ENCODE results near the gene EPAS1. TPM values are rescaled to one million over a fixed set of nuclear protein-coding genes. Genes with fewer than 3 reads are reported as not detected.

The EPAS1 gene
- total RNA-seq, 1 experiment from 2014 or later: 127 TPM

DNA sequence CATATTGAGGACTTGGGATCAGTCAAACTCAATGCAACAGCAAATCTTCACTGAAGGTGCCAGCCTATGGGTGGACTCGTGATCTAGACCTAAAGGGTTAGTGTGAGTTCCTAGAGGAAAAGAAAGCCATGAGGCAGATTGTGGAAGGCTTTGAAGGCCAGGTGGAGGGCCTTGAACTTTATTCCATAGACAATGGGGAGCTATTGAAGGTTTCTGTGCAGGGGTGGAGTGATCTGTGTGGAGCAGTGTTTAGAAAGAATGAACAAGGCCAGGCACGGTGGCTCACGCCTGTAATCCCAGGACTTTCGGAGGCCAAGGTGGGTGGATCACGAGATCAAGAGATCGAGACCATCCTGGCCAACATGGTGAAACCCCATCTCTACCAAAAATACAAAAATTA lies 61.5 kb downstream of the EPAS1 start:
- H3K79me2 ChIP-seq (ENCODE audit: low read depth): 0 out of 2 replicates have a peak, but pooled peaks cover under 1% of the 10 kb centered on the region
- H3K27me3 ChIP-seq (ENCODE audit: insufficient read depth, low read depth): no peaks in the 10 kb centered on the region
- no TSS peak for BruUV-seq (replicated peaks)
- H3K36me3 ChIP-seq (ENCODE audit: low read depth): peaks cover 63% of the 10 kb centered on the region
- DNase-seq: no peak
- intact Hi-C loops (cut with micrococcal nuclease; ENCODE audit: unreplicated experiment): no loop called here
- ChIA-PET CTCF (no interaction called here), POLR2A (ENCODE audit: unreplicated experiment) (no interaction called here)
- H3K4me3 ChIP-seq: no peak overlapping the region
- no peak overlapping the region for H2AFZ ChIP-seq
- H3K9me3 ChIP-seq (ENCODE audit: insufficient read depth, low read depth): no peaks in the 10 kb centered on the region
- H4K20me1 ChIP-seq (ENCODE audit: insufficient read depth): no peaks in the 10 kb centered on the region
- 0 out of 2 replicates have a peak, but pooled peaks cover 5% of the 10 kb centered on the region for H3K4me1 ChIP-seq (replicated peaks; ENCODE audit: insufficient read depth)
- H3K9me2 ChIP-seq (ENCODE audit: insufficient read depth): no peaks in the 10 kb centered on the region
- TF ChIP-seq, protein P1, sequence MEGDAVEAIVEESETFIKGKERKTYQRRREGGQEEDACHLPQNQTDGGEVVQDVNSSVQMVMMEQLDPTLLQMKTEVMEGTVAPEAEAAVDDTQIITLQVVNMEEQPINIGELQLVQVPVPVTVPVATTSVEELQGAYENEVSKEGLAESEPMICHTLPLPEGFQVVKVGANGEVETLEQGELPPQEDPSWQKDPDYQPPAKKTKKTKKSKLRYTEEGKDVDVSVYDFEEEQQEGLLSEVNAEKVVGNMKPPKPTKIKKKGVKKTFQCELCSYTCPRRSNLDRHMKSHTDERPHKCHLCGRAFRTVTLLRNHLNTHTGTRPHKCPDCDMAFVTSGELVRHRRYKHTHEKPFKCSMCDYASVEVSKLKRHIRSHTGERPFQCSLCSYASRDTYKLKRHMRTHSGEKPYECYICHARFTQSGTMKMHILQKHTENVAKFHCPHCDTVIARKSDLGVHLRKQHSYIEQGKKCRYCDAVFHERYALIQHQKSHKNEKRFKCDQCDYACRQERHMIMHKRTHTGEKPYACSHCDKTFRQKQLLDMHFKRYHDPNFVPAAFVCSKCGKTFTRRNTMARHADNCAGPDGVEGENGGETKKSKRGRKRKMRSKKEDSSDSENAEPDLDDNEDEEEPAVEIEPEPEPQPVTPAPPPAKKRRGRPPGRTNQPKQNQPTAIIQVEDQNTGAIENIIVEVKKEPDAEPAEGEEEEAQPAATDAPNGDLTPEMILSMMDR (conservative IDR thresholded peaks at IDR 0.05): no peak
- TF ChIP-seq EZH2 (IDR thresholded peaks at IDR 0.05; ENCODE audit: low read depth): no peak
- peaks cover 9% of the 10 kb centered on the region; the same call in 1 of the 2 replicates for H3F3A ChIP-seq (ENCODE audit: insufficient read depth, low read depth)
- no peak overlapping the region for H3K4me2 ChIP-seq
- H3K27ac ChIP-seq: no peak overlapping the region

DNA sequence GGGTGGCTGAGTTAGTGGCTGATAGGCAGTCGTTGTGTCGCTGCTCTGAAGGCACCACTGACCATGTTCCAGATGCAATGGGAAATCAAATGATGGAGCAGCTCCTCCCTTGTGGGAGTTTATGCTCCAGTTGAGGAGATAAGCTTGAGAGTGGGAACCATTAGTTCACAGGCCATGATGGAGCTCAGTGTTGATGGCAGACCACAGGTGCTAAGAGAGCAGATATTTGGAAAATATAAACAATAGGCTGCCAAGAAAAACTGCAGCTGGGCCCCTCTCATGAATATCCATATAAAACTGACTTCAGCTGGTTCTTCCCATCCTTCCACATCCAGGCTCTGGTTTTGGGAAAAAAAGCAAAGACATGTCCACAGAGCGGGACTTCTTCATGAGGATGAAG lies 63.1 kb downstream of the EPAS1 start:
- Histone ChIP-seq H3K36me3 (ENCODE audit: low read depth) (peaks cover 69% of the 10 kb centered on the region), H3K4me2 (no peak overlapping the region), H2AFZ (no peak overlapping the region), H3F3A (ENCODE audit: insufficient read depth, low read depth) (peaks cover 17% of the 10 kb centered on the region; the same call in 1 of the 2 replicates), H3K79me2 (ENCODE audit: low read depth) (no peaks in the 10 kb centered on the region), H3K27me3 (ENCODE audit: insufficient read depth, low read depth) (no peaks in the 10 kb centered on the region), H4K20me1 (ENCODE audit: insufficient read depth) (no peaks in the 10 kb centered on the region; the same call in 1 of the 2 replicates), H3K4me1 (replicated peaks; ENCODE audit: insufficient read depth) (0 out of 2 replicates have a peak, but pooled peaks cover 12% of the 10 kb centered on the region), H3K4me3 (no peak overlapping the region), H3K27ac (no peak overlapping the region), H3K9me2 (ENCODE audit: insufficient read depth) (no peaks in the 10 kb centered on the region), H3K9me3 (ENCODE audit: insufficient read depth, low read depth) (no peaks in the 10 kb centered on the region)
- ChIA-PET CTCF (no interaction called here), POLR2A (ENCODE audit: unreplicated experiment) (no interaction called here)
- DNase-seq: no peak
- BruUV-seq (replicated peaks): no TSS peak
- TF ChIP-seq EZH2 (IDR thresholded peaks at IDR 0.05; ENCODE audit: low read depth): no peak
- TF ChIP-seq, protein P1 (conservative IDR thresholded peaks at IDR 0.05): no peak
- intact Hi-C loops (cut with micrococcal nuclease; ENCODE audit: unreplicated experiment): loop anchor here (10.0 kb wide), 1 partner anchor 294 kb away; no protein-coding TSS in a partner anchor

DNA sequence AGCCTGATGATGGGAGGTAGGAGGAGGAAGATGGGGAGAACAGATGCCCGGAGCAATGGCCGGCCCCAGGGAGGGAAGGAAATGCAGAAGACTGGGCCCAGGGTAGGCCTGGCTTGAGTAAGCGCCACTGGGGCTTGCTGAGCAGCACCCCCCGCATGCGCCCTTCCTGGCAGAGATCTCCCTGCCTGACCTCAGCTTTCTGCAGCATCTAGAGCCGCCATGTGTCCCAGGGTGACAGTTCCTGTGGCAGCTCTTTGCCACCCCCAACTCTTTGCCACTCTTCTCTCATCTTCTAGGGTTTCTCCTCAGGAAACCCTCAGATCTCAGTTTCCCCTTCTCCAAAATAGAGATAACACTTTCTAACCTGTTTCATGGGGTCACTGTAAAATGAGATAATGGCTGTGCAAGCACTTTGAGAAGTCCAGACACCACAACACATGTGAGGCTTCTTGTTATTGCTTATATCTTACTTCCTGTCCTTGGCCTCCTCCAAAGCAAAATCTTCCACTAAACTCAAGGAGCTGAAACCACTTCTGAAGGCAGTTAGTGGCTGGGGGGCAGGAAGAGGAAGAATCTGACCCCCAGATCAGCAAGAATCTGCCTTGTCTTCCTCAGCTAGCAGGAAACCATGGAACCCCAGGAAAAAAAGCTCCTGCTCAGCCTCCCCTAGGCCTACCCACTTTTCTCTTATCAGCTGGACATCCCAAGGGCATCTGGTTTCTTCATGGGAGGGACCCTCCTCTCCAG lies 64.9 kb downstream of the EPAS1 start:
- ChIA-PET CTCF (interaction anchor here (0.5 to 0.6 kb wide), 2 partner anchors 296 to 526 kb away, joined by 3 to 4 read pairs; no protein-coding TSS in a partner anchor), POLR2A (ENCODE audit: unreplicated experiment) (no interaction called here)
- no peaks in the 10 kb centered on the region for H3K27me3 ChIP-seq (ENCODE audit: insufficient read depth, low read depth)
- no peaks in the 10 kb centered on the region for H3K79me2 ChIP-seq (ENCODE audit: low read depth)
- 0 out of 2 replicates have a peak overlapping the region, but pooled peaks have one; percentile 10 for H3K27ac ChIP-seq
- H3K4me2 ChIP-seq: no peak overlapping the region
- no TSS peak for BruUV-seq (replicated peaks)
- TF ChIP-seq EZH2 (IDR thresholded peaks at IDR 0.05; ENCODE audit: low read depth): no peak
- TF ChIP-seq, protein P1 (conservative IDR thresholded peaks at IDR 0.05): no peak
- H3F3A ChIP-seq (ENCODE audit: insufficient read depth, low read depth): peaks cover 17% of the 10 kb centered on the region; the same call in 1 of the 2 replicates
- H3K36me3 ChIP-seq (ENCODE audit: low read depth): peaks cover 58% of the 10 kb centered on the region
- no peaks in the 10 kb centered on the region for H3K9me3 ChIP-seq (ENCODE audit: insufficient read depth, low read depth)
- DNase-seq: no peak
- intact Hi-C loops (cut with micrococcal nuclease; ENCODE audit: unreplicated experiment): loop anchor here (10.0 kb wide), 1 partner anchor 293 kb away; no protein-coding TSS in a partner anchor
- no peak overlapping the region for H3K4me3 ChIP-seq
- no peak overlapping the region for H2AFZ ChIP-seq
- no peaks in the 10 kb centered on the region for H3K9me2 ChIP-seq (ENCODE audit: insufficient read depth)
- H4K20me1 ChIP-seq (ENCODE audit: insufficient read depth): no peaks in the 10 kb centered on the region; the same call in 1 of the 2 replicates
- 0 out of 2 replicates have a peak, but pooled peaks cover 12% of the 10 kb centered on the region for H3K4me1 ChIP-seq (replicated peaks; ENCODE audit: insufficient read depth)

All from PC-9 (cell line).